Brain microvascular endothelial cell (primary cell): Measurements from ENCODE around the gene NBPF1.
"Not testable (repeated sequence)": the region's sequence is repeated elsewhere in the genome, so short reads cannot be mapped to it uniquely, and the experiment has no call there.

Experiments
- DNase-seq: peaks from one replicate; pipeline ENCODE4 v3.0.0-alpha.2; 2020
- H3K27ac ChIP-seq: fragments of 250-450 bp; sonication (Bioruptor Pico); 2 replicates; pipeline ENCODE4 v1.5.1; 2020; ENCODE audit warnings: mild to moderate bottlenecking, moderate library complexity
- H3K27me3 ChIP-seq: fragments of 250-450 bp; sonication (Bioruptor Pico); replicated peaks from 2 replicates; pipeline ENCODE4 v1.5.1; 2020; ENCODE audit warnings: mild to moderate bottlenecking
- H3K36me3 ChIP-seq: fragments of 250-450 bp; sonication (Bioruptor Pico); replicated peaks from 2 replicates; pipeline ENCODE4 v1.5.1; 2020; ENCODE audit warnings: mild to moderate bottlenecking
- H3K4me3 ChIP-seq: 2 replicates; pipeline ENCODE4 v1.5.1; 2011; ENCODE audit warnings: low read depth, mild to moderate bottlenecking, control low read depth, low read length, moderate library complexity
- CTCF ChIP-seq: IDR thresholded peaks from 2 replicates; pipeline ENCODE4 v1.5.1; 2011; ENCODE audit warnings: low read depth, mild to moderate bottlenecking, moderate library complexity, low read length, control low read depth, inconsistent platforms; ENCODE audit errors: missing control alignments
- in situ Hi-C: cut with HindIII; loops from 2 replicates; pipeline ENCODE4 v1.10.0; 2017; ENCODE audit warnings: low sequenced_read_pairs, low pct_ligation_motif_present

The NBPF1 gene

DNA sequence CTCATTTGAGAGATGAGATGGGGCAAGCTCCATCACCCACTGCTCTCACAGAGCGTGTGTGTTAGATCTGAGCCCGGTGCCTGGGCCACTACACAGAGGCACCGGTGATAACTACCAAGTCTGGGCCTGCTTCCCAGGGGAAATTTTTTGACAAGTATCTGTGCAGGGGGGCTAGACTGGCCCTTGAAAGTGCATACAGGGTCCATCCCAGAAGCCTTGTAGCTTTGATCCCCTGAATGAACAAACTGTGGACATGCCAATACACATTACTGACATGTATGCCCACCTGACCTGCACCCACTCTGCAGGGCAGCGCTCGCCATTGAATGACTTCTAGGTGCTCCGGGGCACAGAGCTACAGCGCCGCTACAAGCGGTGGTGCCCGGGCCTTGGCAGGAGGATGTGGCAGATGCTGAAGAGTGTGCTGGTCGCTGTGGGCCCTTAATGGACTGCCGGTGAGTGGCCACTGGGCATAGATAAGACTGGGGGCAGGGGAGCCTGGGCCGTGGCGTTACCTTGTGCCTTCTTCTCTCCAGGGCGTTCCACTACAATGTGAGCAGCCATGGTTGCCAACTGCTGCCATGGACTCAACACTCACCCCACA lies 32.8 kb upstream of the NBPF1 start:
- H3K27ac ChIP-seq, H3K27me3 ChIP-seq, H3K4me3 ChIP-seq, in situ Hi-C loops, H3K36me3 ChIP-seq: not testable (repeated sequence)
- DNase-seq: peak; percentile 0

DNA sequence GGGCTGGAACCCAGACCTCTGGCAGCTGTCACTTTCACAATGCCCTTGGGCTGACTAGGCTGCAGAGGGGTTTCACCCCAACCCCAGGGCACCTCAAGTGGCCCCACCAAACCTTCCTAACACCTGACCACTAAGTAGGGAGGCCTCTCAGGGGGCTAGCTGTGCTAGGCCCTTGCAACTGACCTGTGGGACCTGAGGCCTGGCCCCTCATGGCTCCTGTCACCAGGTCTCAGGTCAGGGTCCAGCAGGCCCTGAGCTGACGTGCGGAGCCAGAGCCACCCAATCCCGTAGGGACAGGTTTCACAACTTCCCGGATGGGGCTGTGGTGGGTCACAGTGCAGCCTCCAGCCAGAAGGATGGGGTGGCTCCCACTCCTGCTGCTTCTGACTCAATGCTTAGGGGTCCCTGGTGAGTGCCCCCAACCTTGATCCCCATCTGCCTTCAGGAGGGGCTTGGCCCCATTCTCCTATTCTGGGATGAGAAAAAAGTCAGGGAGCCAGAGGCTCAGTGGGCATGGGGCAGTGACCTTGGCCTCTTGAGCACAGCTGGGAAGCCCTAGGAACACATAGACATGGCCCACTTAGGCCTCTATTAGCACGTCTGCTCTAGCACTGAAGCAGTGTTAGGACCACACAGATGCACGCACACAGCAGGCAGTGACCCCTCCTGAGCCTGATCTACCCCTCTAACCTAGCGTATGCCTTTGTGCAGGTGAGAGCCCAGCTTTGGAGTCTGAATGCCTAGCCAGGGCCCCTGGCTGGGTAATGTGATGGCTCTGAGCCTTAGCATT lies 32.1 kb upstream of the NBPF1 start:
- H3K36me3 ChIP-seq, H3K4me3 ChIP-seq, H3K27ac ChIP-seq, H3K27me3 ChIP-seq, in situ Hi-C loops: not testable (repeated sequence)
- DNase-seq: peak; percentile 0

DNA sequence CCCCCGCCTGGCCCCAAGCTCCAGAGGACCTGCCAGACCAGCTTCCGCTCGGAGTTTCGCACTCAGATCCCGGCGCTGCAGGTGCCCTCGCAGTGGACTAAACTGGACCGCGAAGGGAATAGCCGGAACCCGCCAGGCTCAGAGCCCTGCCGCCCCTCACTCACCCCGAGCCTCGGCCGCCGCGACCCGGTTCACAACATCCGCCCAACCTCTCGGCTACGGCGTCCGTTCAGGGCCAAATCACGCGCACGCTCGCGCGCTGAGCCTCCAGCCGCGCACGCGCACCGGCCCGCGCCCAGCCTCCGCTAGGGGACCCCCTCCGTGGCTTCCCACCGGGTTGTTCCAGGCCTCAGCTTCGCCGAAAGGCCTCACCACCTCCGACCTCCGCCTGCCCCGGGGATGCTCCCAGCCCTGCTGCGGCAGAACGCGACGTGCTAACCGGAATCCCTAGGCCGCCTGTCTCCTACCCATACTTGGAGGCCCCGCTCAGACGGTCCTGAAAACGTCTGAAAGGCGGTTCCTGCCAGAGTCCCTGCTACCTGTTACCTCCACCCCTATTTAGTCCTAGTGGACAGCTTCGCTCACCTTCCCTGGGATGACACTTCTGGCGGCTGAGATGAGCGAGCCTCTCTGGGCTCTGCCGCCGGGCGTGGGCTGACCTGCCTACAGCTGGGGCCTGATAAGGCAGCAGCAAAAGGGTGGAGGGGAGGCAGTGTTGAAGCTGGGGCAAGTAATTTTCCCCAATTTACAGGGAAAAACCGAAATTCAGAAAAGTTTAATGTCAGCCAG lies 31.3 kb upstream of the NBPF1 start:
- in situ Hi-C loops: not testable (repeated sequence)
- TF ChIP-seq CTCF: peak; percentile 65

GRCh38 chr1:16644193-16644481 lies 30.8 kb upstream of the NBPF1 start:
- peak; percentile 10 for TF ChIP-seq CTCF
- peak overlapping the region; percentile 97 for H3K4me3 ChIP-seq
- peaks cover 3% of the 10 kb centered on the region for H3K36me3 ChIP-seq
- in situ Hi-C loops: no loop called here
- peak overlapping the region; percentile 74 for H3K27ac ChIP-seq
- H3K27me3 ChIP-seq: no peaks in the 10 kb centered on the region
- no peak for DNase-seq

More for the DNA sequence above, 31.3 kb upstream of the NBPF1 start:
- not testable (repeated sequence) for H3K27me3 ChIP-seq, H3K36me3 ChIP-seq
- H3K27ac ChIP-seq: peak overlapping the region; percentile 74
- H3K4me3 ChIP-seq: peak overlapping the region; percentile 97
- DNase-seq: peak; percentile 96

DNA sequence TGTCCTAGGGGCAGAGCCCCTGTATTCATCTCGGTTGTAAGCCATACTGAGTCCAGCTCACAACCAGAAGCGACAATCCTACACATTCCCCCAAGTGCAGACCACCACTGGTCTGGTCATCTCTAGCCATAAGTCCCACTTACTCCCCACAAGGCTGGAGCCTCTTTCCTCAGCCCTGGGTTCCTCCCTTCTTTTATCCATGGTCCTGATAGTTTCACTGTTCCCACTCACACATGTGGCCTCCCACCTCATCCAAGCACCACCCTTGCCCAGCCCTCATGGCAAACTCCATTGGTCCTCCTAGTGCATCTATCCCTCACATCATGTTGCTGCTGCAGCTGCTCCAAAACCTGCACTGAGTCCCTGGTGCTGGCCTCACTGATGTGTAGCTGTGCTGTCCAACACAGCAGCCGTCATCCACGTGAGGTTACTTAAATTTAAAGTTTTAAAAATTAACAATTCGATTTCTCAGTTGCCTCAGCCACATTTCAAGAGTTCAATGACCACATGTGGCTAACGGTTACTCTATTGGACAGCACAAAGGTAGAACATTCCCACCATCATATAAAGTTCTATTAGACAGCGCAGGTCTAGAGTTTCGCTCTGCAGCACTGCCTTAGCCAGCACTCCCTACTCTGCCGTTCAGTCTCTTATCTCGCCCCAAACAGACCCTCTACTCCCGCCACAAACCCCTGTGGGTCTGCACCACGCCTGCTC lies 30.3 kb upstream of the NBPF1 start:
- peak; percentile 37 for DNase-seq
- in situ Hi-C loops, H3K27me3 ChIP-seq: not testable (repeated sequence)

DNA sequence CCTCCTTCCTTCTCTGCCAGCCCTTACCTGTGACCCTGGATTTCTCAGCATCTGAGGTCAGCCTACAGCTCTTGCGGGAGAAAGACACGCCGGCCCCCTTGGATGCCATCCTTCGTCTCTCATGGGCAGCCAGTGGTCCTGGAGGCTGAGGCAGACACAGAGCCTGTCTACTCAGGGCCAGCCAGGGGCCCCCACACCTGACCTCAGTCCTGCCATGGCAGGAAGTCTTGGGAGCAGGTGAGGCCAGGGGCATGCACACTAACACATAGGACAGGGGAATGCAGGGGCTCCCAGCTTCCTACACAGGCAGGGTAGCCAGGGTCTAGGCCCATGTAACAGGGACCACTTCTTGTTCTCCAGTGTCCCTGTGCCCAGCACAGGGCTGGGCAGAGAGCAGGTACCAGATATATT lies 29.6 kb upstream of the NBPF1 start:
- H3K27ac ChIP-seq, H3K4me3 ChIP-seq: not testable (repeated sequence)

More for the DNA sequence above, 30.3 kb upstream of the NBPF1 start:
- H3K36me3 ChIP-seq, H3K27ac ChIP-seq: not testable (repeated sequence)
- H3K4me3 ChIP-seq: peak overlapping the region; percentile 97

GRCh38 chr1:16642025-16642966 lies 28.9 kb upstream of the NBPF1 start:
- H3K27ac ChIP-seq, in situ Hi-C loops, H3K36me3 ChIP-seq, H3K27me3 ChIP-seq, H3K4me3 ChIP-seq: not testable (repeated sequence)
- peak; percentile 0 for DNase-seq

More for the DNA sequence above, 29.6 kb upstream of the NBPF1 start:
- DNase-seq: peak; percentile 1
- in situ Hi-C loops, H3K36me3 ChIP-seq, H3K27me3 ChIP-seq: not testable (repeated sequence)

GRCh38 chr1:16641159-16641975 lies 28.0 kb upstream of the NBPF1 start:
- not testable (repeated sequence) for H3K4me3 ChIP-seq

GRCh38 chr1:16639091-16640031 lies 26.0 kb upstream of the NBPF1 start:
- DNase-seq, H3K27me3 ChIP-seq, H3K27ac ChIP-seq, in situ Hi-C loops, H3K4me3 ChIP-seq, H3K36me3 ChIP-seq: not testable (repeated sequence)

More at GRCh38 chr1:16641159-16641975, 28.0 kb upstream of the NBPF1 start:
- DNase-seq, H3K36me3 ChIP-seq, H3K27ac ChIP-seq, in situ Hi-C loops, H3K27me3 ChIP-seq: not testable (repeated sequence)
